Transverse colon (tissue), 3 donors: ENCODE measurements around the gene STAM.

Experiments
- CTCF ChIP-seq, 5 experiments: fragments of 200-600 bp in 3 of 5; fragments of 450-650 bp in 2 of 5; sonication (generic) in 3 of 5; IDR thresholded peaks; 1 replicate in 2 of 5; 2 replicates in 3 of 5; pipeline ENCODE4 v1.5.1; 2016 to 2017; ENCODE audit warnings: antibody characterized with exemption in 5 of 5, inconsistent platforms in 3 of 5, mild to moderate bottlenecking in 2 of 5, moderate library complexity in 1 of 5
- POLR2A ChIP-seq: fragments of 450-650 bp; IDR thresholded peaks from one replicate; pipeline ENCODE4 v1.6.1; 2016; ENCODE audit warnings: antibody characterized with exemption, mild to moderate bottlenecking, moderate library complexity

- TF ChIP-seq CTCF (IDR thresholded peaks at IDR 0.05) (no peak), POLR2A (no peak)
Observed at GRCh38 chr10:17765602-17766001, 121.7 kb downstream of the STAM start.
